ENCODE results near the gene H2BK1. TPM values are rescaled to one million over a fixed set of nuclear protein-coding genes. Genes with fewer than 3 reads are reported as not detected.

Gene H2BK1
- total RNA-seq, 1 experiment from 2014 or later = not detected

DNA sequence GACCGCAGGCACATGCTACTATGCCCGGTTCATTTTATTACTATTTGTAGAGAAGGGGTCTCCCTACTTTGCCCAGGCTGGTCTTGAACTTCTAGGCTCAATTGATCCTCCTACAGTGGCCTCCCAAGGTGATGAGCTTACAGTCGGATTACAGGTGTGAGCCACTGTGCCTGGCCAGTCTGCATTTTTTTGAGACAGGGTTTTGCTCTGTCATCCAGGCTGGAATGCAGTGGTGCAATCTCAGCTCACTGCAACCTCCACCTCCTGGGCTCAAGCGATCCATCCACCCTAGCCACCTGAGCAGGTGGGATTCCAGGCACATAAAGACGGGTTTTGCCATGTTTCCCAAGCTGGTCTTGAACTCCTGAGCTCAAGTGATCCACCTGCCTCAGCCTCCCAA is 2.3 kb upstream of the H2BK1 start:
- no peak overlapping the region for H3K4me2 ChIP-seq
- CTCF ChIA-PET = no interaction called here
- H4K20me1 ChIP-seq (ENCODE audit: insufficient read depth) = no peaks in the 10 kb centered on the region
- H3K4me1 ChIP-seq (replicated peaks; ENCODE audit: insufficient read depth) = no peaks in the 10 kb centered on the region
- no peak overlapping the region for H3K4me3 ChIP-seq
- BruUV-seq (replicated peaks) = TSS peak; percentile 6
- H3K79me2 ChIP-seq (ENCODE audit: low read depth) = no peaks in the 10 kb centered on the region
- POLR2A ChIA-PET (ENCODE audit: unreplicated experiment) = no interaction called here
- no peaks in the 10 kb centered on the region for H3K9me2 ChIP-seq (ENCODE audit: insufficient read depth)
- H3K9me3 ChIP-seq (ENCODE audit: insufficient read depth, low read depth) = no peaks in the 10 kb centered on the region
- DNase-seq = peak in 1 of 2 experiments; percentile 12
- H3F3A ChIP-seq (ENCODE audit: insufficient read depth, low read depth) = peaks cover 21% of the 10 kb centered on the region
- peaks cover 7% of the 10 kb centered on the region for H3K27me3 ChIP-seq (ENCODE audit: insufficient read depth, low read depth)
- no peak overlapping the region for H2AFZ ChIP-seq
- intact Hi-C loops (cut with micrococcal nuclease; ENCODE audit: unreplicated experiment) = no loop called here
- H3K36me3 ChIP-seq (ENCODE audit: low read depth) = peaks cover 25% of the 10 kb centered on the region
- H3K27ac ChIP-seq = no peak overlapping the region
- TF ChIP-seq, protein P1, sequence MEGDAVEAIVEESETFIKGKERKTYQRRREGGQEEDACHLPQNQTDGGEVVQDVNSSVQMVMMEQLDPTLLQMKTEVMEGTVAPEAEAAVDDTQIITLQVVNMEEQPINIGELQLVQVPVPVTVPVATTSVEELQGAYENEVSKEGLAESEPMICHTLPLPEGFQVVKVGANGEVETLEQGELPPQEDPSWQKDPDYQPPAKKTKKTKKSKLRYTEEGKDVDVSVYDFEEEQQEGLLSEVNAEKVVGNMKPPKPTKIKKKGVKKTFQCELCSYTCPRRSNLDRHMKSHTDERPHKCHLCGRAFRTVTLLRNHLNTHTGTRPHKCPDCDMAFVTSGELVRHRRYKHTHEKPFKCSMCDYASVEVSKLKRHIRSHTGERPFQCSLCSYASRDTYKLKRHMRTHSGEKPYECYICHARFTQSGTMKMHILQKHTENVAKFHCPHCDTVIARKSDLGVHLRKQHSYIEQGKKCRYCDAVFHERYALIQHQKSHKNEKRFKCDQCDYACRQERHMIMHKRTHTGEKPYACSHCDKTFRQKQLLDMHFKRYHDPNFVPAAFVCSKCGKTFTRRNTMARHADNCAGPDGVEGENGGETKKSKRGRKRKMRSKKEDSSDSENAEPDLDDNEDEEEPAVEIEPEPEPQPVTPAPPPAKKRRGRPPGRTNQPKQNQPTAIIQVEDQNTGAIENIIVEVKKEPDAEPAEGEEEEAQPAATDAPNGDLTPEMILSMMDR (conservative IDR thresholded peaks at IDR 0.05) = no peak
- TF ChIP-seq EZH2 (IDR thresholded peaks at IDR 0.05; ENCODE audit: low read depth) = no peak

DNA sequence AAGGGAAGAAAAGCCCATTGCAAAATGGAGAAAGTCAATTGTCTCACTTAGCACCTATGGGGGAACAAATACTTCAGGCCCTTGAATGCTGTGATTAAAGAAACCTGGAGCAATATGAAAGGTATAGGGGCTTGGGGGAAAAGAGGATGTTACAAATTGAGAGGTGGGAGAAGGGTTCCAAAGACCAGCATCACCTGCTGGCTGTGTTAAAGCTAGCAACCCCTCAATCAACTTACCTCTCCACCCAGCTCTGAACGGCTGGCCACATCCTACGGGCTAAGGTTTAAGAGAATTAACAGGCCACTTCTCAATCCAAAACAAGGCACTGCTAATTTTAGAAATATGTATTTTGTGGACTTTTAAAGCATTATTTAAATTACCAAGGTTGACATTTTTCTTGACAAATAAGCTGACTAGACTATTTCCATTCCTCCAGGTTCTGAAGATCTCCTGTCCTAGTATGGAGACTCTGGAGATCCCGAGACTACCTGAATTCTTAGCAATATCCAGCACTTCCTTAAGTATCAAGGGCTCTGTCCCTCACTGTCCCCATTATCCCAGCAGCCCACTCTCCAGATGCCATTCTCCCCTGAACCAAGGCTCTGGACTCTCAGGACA is 976 bp upstream of the H2BK1 start:
- Histone ChIP-seq H3F3A (ENCODE audit: insufficient read depth, low read depth) (peaks cover 21% of the 10 kb centered on the region), H3K4me1 (replicated peaks; ENCODE audit: insufficient read depth) (no peaks in the 10 kb centered on the region), H4K20me1 (ENCODE audit: insufficient read depth) (no peaks in the 10 kb centered on the region), H2AFZ (no peak overlapping the region), H3K27me3 (ENCODE audit: insufficient read depth, low read depth) (peaks cover 21% of the 10 kb centered on the region), H3K36me3 (ENCODE audit: low read depth) (peaks cover 15% of the 10 kb centered on the region; the same call in 1 of the 2 replicates), H3K79me2 (ENCODE audit: low read depth) (no peaks in the 10 kb centered on the region), H3K4me2 (no peak overlapping the region), H3K9me2 (ENCODE audit: insufficient read depth) (no peaks in the 10 kb centered on the region), H3K4me3 (no peak overlapping the region), H3K27ac (no peak overlapping the region), H3K9me3 (ENCODE audit: insufficient read depth, low read depth) (no peaks in the 10 kb centered on the region)
- intact Hi-C loops (cut with micrococcal nuclease; ENCODE audit: unreplicated experiment) = no loop called here
- ChIA-PET CTCF (no interaction called here), POLR2A (ENCODE audit: unreplicated experiment) (no interaction called here)
- TF ChIP-seq, protein P1 (conservative IDR thresholded peaks at IDR 0.05) = no peak
- TF ChIP-seq EZH2 (IDR thresholded peaks at IDR 0.05; ENCODE audit: low read depth) = no peak
- BruUV-seq (replicated peaks) = no TSS peak
- no peak for DNase-seq

DNA sequence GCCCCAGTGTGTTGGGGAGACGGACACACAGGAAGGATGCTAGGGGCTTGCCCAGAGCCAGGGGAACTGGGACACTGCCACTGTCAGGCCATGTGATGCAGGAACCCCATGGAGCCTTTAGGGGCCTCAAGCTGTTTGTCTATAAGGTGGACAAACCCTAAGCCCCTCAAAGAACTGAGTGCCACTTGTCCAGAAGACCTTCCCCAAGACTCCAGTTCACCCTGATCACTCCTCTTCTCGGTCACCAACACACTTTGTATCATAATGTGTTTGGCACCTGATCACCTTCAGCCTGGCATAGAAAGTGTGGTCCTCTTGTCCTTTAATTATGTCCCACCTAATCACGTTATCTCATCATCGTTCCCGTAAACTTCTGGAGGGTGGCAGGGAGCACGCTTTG is 700 bp downstream of the H2BK1 start:
- intact Hi-C loops (cut with micrococcal nuclease; ENCODE audit: unreplicated experiment) = no loop called here
- no peaks in the 10 kb centered on the region for H3K79me2 ChIP-seq (ENCODE audit: low read depth)
- no peaks in the 10 kb centered on the region for H3K9me3 ChIP-seq (ENCODE audit: insufficient read depth, low read depth)
- no peak overlapping the region for H3K4me3 ChIP-seq
- H2AFZ ChIP-seq = no peak overlapping the region
- no peak overlapping the region for H3K4me2 ChIP-seq
- POLR2A ChIA-PET (ENCODE audit: unreplicated experiment) = no interaction called here
- H3F3A ChIP-seq (ENCODE audit: insufficient read depth, low read depth) = peaks cover 18% of the 10 kb centered on the region
- peaks cover 37% of the 10 kb centered on the region for H3K27me3 ChIP-seq (ENCODE audit: insufficient read depth, low read depth)
- no peaks in the 10 kb centered on the region for H3K36me3 ChIP-seq (ENCODE audit: low read depth)
- H3K27ac ChIP-seq = no peak overlapping the region
- TF ChIP-seq EZH2 (IDR thresholded peaks at IDR 0.05; ENCODE audit: low read depth) = no peak
- TF ChIP-seq, protein P1 (conservative IDR thresholded peaks at IDR 0.05) = no peak
- CTCF ChIA-PET = no interaction called here
- DNase-seq = no peak
- no peaks in the 10 kb centered on the region for H3K4me1 ChIP-seq (replicated peaks; ENCODE audit: insufficient read depth)
- H4K20me1 ChIP-seq (ENCODE audit: insufficient read depth) = no peaks in the 10 kb centered on the region
- no TSS peak for BruUV-seq (replicated peaks)
- no peaks in the 10 kb centered on the region for H3K9me2 ChIP-seq (ENCODE audit: insufficient read depth)
